Activated CD4-positive, alpha-beta T cell treated with anti-CD3 and anti-CD28 coated beads, Interleukin-2, amount 50 U/mL, for 48 hours (primary cell): Measurements from ENCODE around the gene TINAGL1.

Source experiments
- DNase-seq, 2 experiments: peaks; one replicate each; pipeline ENCODE4 v3.0.0-alpha.2; 2020

Gene TINAGL1

GRCh38 chr1:31628931-31629556 is 52.7 kb downstream of the TINAGL1 start:
- DNase-seq, result no peak

GRCh38 chr1:31632649-31633048 is 56.3 kb downstream of the TINAGL1 start:
- DNase-seq, result no peak

GRCh38 chr1:31633117-31633516 is 56.8 kb downstream of the TINAGL1 start:
- peak; percentile 45 to 51 for DNase-seq
